Caki2 (cell line): ENCODE results near the gene WDFY4. TPM values are rescaled to one million over a fixed set of nuclear protein-coding genes. Genes with fewer than 3 reads are reported as not detected.

Source experiments
- DNase-seq: peaks from one replicate; pipeline ENCODE4 v3.0.0-alpha.2; 2015; ENCODE audit warnings: low read depth
- in situ Hi-C: cut with HindIII; loops from 2 replicates; pipeline ENCODE4 v1.10.0; 2016; ENCODE audit warnings: low sequenced_read_pairs, low pct_unique_long_range_greater_than_20kb, mixed read lengths
- total RNA-seq: library from RNA; depleted of rRNA; stranded (reverse); fragments of >200 nt; shearing (Covaris generic); gene quantifications from 2 replicates; pipeline ENCODE4 v1.2.3, GENCODE V29; 2014; ENCODE audit warnings: low replicate concordance

Gene WDFY4
- total RNA-seq, 1 experiment from 2014 or later, result not detected

- DNase-seq, result no peak
- in situ Hi-C loops, result no loop called here
These were observed 263.9 kb downstream of the WDFY4 start for GRCh38 chr10:48948470-48949037.

- DNase-seq, result no peak
- in situ Hi-C loops, result no loop called here
These were observed 267.0 kb downstream of the WDFY4 start for GRCh38 chr10:48951707-48952106.

GRCh38 chr10:48957361-48958151 is 272.9 kb downstream of the WDFY4 start:
- in situ Hi-C loops, result no loop called here
- no peak for DNase-seq

GRCh38 chr10:48958598-48959190 is 274.0 kb downstream of the WDFY4 start:
- DNase-seq, result no peak
- in situ Hi-C loops, result no loop called here

GRCh38 chr10:48964038-48964437 is 279.4 kb downstream of the WDFY4 start:
- in situ Hi-C loops, result no loop called here
- DNase-seq, result no peak

- in situ Hi-C loops, result no loop called here
- DNase-seq, result no peak
These were observed 280.8 kb downstream of the WDFY4 start for GRCh38 chr10:48965460-48965859.

GRCh38 chr10:48968036-48968435 is 283.4 kb downstream of the WDFY4 start:
- no peak for DNase-seq
- in situ Hi-C loops, result no loop called here

- DNase-seq, result no peak
- in situ Hi-C loops, result no loop called here
These were observed 285.4 kb downstream of the WDFY4 start for GRCh38 chr10:48970046-48970445.

- in situ Hi-C loops, result no loop called here
- no peak for DNase-seq
These were observed 286.0 kb downstream of the WDFY4 start for GRCh38 chr10:48970654-48971053.

- in situ Hi-C loops, result no loop called here
- no peak for DNase-seq
These were observed 288.4 kb downstream of the WDFY4 start for GRCh38 chr10:48973065-48973464.

- in situ Hi-C loops, result no loop called here
- no peak for DNase-seq
These were observed 290.0 kb downstream of the WDFY4 start for GRCh38 chr10:48974510-48975156.

GRCh38 chr10:48976196-48976595 is 291.5 kb downstream of the WDFY4 start:
- in situ Hi-C loops, result no loop called here
- DNase-seq, result peak; percentile 32

GRCh38 chr10:48978318-48978717 is 293.6 kb downstream of the WDFY4 start:
- in situ Hi-C loops, result no loop called here
- DNase-seq, result no peak

- DNase-seq, result peak; percentile 28
- in situ Hi-C loops, result no loop called here
These were observed 296.7 kb downstream of the WDFY4 start for GRCh38 chr10:48981310-48981907.

GRCh38 chr10:48982584-48982983 is 297.9 kb downstream of the WDFY4 start:
- in situ Hi-C loops, result no loop called here
- peak; percentile 19 for DNase-seq

- DNase-seq, result no peak
- in situ Hi-C loops, result no loop called here
These were observed 299.1 kb downstream of the WDFY4 start for GRCh38 chr10:48983648-48984351.

GRCh38 chr10:48985621-48986158 is 301.0 kb downstream of the WDFY4 start:
- DNase-seq, result no peak
- in situ Hi-C loops, result no loop called here

- DNase-seq, result no peak
- in situ Hi-C loops, result no loop called here
These were observed 305.6 kb downstream of the WDFY4 start for GRCh38 chr10:48990226-48990625.
